Progenitor cell of endocrine pancreas (in vitro differentiated cells): ENCODE results near the gene SLAIN1. TPM values are rescaled to one million over a fixed set of nuclear protein-coding genes. Genes with fewer than 3 reads are reported as not detected.

Experiments used
- DNase-seq: peaks from one replicate; pipeline ENCODE4 v3.0.0; 2021; ENCODE audit warnings: low spot score; ENCODE audit not compliant: unreplicated experiment
- H3K27ac Mint-ChIP-seq: 2 replicates; pipeline ENCODE4 v1.8.0; 2021; ENCODE audit warnings: mild to moderate bottlenecking, moderate library complexity, mixed read lengths
- H3K27me3 Mint-ChIP-seq: 2 replicates; pipeline ENCODE4 v1.8.0; 2021; ENCODE audit warnings: mixed read lengths
- H3K36me3 Mint-ChIP-seq: 2 replicates; pipeline ENCODE4 v1.8.0; 2022; ENCODE audit warnings: mixed read lengths; ENCODE audit not compliant: insufficient read depth
- H3K4me1 Mint-ChIP-seq: 2 replicates; pipeline ENCODE4 v1.8.0; 2021; ENCODE audit warnings: low read depth, mixed read lengths
- H3K4me3 Mint-ChIP-seq: 2 replicates; pipeline ENCODE4 v1.8.0; 2021; ENCODE audit warnings: low read depth, mild to moderate bottlenecking, moderate library complexity, mixed read lengths
- H3K9me3 Mint-ChIP-seq: 2 replicates; pipeline ENCODE4 v1.8.0; 2021; ENCODE audit warnings: low read depth, mixed read lengths
- CTCF ChIP-seq: fragments of 200-600 bp; sonication (generic); IDR thresholded peaks from one replicate; pipeline ENCODE4 v1.5.0; 2021; ENCODE audit warnings: antibody characterized with exemption, mild to moderate bottlenecking; ENCODE audit not compliant: unreplicated experiment
- total RNA-seq: library from RNA; stranded (reverse); gene quantifications from 2 replicates; pipeline ENCODE4 v1.2.1, GENCODE V29; 2021

The SLAIN1 gene
- total RNA-seq, 1 donor from 2014 or later: 46.3 TPM

- Mint-ChIP-seq H3K9me3 (no peaks in the 10 kb centered on the region), H3K4me3 (no peak overlapping the region), H3K27me3 (no peaks in the 10 kb centered on the region), H3K27ac (no peak overlapping the region), H3K4me1 (peaks cover 33% of the 10 kb centered on the region), H3K36me3 (peaks cover 31% of the 10 kb centered on the region)
- DNase-seq: no peak
- TF ChIP-seq CTCF: no peak
These were observed 31.0 kb downstream of the SLAIN1 start for GRCh38 chr13:77728265-77729125.

GRCh38 chr13:77729502-77730221 lies 32.2 kb downstream of the SLAIN1 start:
- Mint-ChIP-seq H3K4me3 (no peak overlapping the region), H3K27ac (no peak overlapping the region), H3K4me1 (peaks cover 32% of the 10 kb centered on the region), H3K27me3 (no peaks in the 10 kb centered on the region), H3K9me3 (no peaks in the 10 kb centered on the region), H3K36me3 (peaks cover 26% of the 10 kb centered on the region)
- no peak for DNase-seq
- TF ChIP-seq CTCF: no peak

- Mint-ChIP-seq H3K36me3 (peaks cover 26% of the 10 kb centered on the region), H3K9me3 (no peaks in the 10 kb centered on the region), H3K4me3 (no peak overlapping the region), H3K4me1 (peaks cover 23% of the 10 kb centered on the region), H3K27me3 (no peaks in the 10 kb centered on the region), H3K27ac (no peak overlapping the region)
- no peak for DNase-seq
- TF ChIP-seq CTCF: no peak
These were observed 33.1 kb downstream of the SLAIN1 start for GRCh38 chr13:77730572-77730971.

- no peaks in the 10 kb centered on the region for H3K27me3 Mint-ChIP-seq
- no peak overlapping the region for H3K4me3 Mint-ChIP-seq
- peaks cover 20% of the 10 kb centered on the region for H3K4me1 Mint-ChIP-seq
- no peak for DNase-seq
- TF ChIP-seq CTCF: no peak
- peaks cover 23% of the 10 kb centered on the region for H3K36me3 Mint-ChIP-seq
- no peak overlapping the region for H3K27ac Mint-ChIP-seq
- no peaks in the 10 kb centered on the region for H3K9me3 Mint-ChIP-seq
These were observed 34.8 kb downstream of the SLAIN1 start for GRCh38 chr13:77732287-77732686.

GRCh38 chr13:77733674-77734073 lies 36.2 kb downstream of the SLAIN1 start:
- Mint-ChIP-seq H3K4me3 (no peak overlapping the region), H3K9me3 (no peaks in the 10 kb centered on the region), H3K36me3 (peaks cover 20% of the 10 kb centered on the region), H3K4me1 (peaks cover 17% of the 10 kb centered on the region), H3K27me3 (no peaks in the 10 kb centered on the region), H3K27ac (no peak overlapping the region)
- no peak for DNase-seq
- no peak for TF ChIP-seq CTCF
